GM19043 (cell line): ENCODE measurements around the gene FAAP100.
"Not testable (repeated sequence)": the region's sequence is repeated elsewhere in the genome, so short reads cannot be mapped to it uniquely, and the experiment has no call there.

Experiments used
- ATAC-seq: cut with Tn5 transposase; IDR thresholded peaks from one replicate; pipeline ENCODE4 v1.9.1; 2021; ENCODE audit warnings: low read depth; ENCODE audit not compliant: unreplicated experiment

FAAP100 gene

GRCh38 chr17:81552244-81553017 lies at the start of gene FAAP100:
TSS of gene FAAP100 (minus strand) at chr17:81552353. CDS start at chr17:81552330, 23 bp downstream.
- peak; percentile 35 for ATAC-seq

DNA sequence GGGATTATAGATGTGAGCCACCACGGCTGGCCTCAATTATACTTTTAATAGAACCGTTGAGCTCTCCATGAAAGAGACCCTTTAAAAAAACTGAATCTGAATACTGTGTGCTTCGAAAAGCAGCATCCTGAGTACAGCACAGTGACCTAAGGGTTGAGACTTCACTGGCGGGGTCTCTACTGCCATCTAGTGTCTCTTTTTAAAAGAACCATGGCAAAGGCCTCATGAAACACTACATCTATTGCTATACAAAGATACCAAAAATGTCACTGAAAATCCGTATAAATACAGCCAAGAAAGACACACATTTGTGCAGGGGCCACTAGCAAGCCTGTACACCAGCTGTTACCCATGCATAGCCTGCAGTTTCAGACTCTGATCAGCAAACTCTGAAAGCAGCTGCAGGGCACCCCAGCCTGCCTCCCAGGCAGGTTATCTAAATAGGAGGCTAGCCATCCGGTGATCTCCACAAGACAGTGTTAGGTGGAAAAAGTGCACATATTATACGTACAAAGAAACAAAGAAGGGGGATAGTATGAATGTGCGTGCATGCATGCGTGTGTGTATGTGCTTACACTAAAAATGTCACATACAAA lies 49.5 kb upstream of the FAAP100 start:
- no peak for ATAC-seq

DNA sequence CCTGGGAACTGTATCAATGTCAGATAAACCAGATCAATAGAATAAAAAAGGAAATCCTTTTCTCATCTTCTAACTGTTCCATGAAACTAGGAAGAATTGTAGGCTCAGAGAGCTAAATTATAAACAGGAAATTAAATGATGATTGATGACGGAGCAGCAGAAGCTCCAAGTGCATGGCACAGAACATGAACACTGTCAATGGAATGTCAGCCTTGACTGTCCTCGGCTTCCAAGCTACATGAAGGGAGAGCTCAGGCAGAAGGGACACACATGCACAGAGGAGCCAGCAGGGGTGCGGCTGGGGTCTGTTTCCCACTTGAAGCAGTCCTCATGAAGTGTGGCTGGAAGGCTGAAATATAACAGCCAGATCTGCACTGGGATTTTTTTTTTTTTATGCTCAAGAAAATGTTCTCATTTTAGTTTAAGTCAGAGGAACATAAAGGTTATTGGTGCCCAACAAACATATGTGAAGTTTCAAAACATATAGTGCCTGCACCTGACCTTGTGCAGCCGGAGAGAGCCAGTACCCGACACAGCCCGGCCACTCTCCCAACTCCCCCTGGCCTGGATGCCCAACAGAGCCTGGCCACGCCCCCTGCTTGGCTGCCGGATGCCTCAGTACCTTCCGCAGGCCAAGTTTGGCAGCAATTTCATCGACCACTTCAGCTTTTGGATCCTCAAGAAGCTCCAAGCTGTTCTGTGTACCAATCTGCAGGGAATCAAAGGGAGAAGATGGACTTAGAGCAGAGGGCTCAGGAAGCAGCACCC lies 47.8 kb upstream of the FAAP100 start:
- no peak for ATAC-seq

- ATAC-seq, result no peak
These were observed 41.1 kb upstream of the FAAP100 start for GRCh38 chr17:81593105-81593871.

DNA sequence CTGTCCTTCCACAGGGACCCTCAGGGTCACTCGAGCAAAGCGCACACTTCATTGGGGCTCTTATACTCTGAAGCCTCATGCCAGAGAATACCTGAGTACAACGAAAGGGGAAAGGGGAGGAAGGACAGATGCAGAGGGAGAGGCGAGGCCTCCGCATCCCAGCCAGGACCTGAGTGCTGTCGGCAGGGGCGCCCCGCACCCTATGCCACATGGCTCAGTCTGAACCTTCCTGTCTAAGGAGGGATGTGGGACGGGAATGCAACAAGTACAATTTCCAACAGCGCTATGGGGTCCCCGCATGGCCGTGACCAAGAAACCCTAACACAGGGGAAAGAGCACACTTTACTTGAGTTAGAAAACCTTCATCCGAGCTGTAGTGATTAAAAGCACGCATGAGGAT lies 39.8 kb upstream of the FAAP100 start:
- no peak for ATAC-seq

DNA sequence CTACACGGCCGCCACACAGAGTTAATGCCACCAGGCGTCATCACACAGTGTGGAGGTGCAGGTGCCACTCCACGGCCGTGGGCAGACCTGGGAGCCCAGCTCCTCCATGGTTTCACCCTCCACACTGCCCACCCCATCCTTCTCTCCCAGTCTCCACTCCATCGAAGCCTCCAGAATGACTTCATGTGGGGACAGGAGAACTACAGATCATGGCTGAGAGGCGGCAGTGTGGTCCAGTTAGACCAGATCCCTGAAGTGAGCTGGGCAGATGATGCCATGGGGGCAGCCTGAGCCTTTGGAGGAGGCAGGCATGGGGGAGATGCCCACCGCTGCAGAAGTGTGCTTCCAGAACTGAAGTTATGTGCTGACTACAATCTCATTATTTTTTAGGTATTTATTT lies 38.0 kb upstream of the FAAP100 start:
- ATAC-seq, result no peak

DNA sequence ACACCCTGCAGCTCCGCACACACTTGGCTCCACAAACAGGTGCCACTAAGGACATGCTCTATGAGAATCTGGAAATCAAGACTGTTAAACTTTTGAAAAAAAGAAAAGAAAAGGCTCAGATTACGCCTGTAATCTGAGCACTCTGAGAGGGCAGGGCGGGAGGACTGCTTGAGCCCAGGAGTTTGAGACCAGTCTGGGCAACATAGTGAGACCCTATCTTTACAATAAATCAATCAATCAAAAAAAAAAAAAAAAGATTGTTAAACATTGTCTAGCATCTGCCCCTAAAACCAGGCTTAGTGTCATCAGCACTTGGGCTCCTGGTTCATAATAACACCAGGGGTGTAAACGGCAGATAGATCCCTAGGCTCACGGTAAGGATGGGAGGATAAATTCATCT lies 37.5 kb upstream of the FAAP100 start:
- no peak for ATAC-seq

DNA sequence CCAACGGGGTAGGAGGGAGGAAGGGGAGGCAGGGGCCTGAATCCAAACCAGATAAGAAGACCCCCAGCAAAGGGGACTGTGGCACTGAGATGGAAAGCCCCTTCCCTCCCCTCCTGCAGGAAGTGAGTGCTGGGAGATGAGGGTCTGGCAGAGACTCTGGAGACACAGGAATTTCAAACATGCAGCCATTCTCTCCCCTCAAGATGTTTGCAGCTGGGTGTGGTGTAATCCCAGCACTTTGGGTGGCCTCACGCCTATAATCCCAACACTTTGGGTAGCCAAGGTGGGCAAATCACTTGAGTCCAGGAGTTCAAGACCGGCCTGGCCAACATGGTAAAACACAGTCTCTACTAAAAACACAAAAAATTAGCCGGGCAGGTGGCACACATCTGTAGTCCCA lies 33.9 kb upstream of the FAAP100 start:
- ATAC-seq, result no peak

GRCh38 chr17:81584771-81585170 lies 32.6 kb upstream of the FAAP100 start:
- ATAC-seq, result not testable (repeated sequence)

DNA sequence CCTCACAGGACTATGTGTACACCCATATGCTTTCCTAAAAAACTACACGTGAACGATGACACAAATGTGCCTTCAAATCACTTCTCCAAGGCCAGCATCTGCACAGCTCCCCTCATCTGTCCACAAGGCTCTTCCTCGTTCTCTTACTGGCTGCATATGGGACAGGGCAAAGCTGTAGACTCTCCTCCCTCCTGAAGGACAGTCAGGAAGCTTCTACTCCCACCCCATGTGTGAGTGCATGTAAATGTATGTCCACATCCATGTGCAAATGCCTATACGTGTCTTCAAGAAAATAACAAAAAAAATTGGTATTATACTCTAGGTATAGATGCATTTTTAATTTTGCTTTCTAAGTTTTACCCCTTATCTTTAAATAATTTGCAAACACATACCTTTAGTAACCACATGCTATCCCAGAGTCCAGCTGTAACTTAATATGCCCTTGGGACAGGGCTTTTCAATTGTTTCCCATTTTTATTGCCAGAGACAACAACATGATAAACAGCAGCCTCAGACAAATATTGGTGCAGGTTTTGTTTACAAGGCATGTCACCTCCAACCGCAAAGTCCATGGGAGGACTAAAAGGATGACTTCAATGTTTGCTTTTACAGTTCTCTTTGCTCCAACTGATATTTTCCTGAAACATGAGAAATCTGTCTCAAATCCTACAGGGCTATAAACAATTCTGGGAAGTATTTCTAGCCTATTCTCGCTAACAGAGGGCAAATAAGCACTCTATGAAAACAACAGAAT lies 31.6 kb upstream of the FAAP100 start:
- ATAC-seq, result no peak

- ATAC-seq, result no peak
These were observed 30.6 kb upstream of the FAAP100 start for GRCh38 chr17:81582749-81583148.

DNA sequence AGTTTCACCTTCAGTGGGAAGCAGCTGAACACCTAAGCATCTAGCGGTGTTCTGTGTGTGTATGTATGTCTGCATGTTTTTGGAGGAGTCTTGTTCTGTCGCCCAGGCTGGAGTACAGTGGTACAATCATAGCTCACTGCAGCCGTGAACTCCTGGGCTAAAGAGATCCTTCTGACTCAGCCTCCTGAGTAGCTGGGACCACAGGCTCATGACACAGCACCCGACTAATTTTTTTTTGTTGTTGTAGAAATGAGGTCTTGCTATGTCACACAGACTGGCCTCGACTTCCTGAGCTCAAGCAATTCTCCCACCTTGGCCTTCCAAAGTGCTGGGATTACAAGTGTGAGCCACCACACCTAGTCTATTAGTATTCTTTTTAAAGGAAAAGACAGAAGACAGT lies 30.2 kb upstream of the FAAP100 start:
- no peak for ATAC-seq

GRCh38 chr17:81581758-81582157 lies 29.6 kb upstream of the FAAP100 start:
- ATAC-seq, result no peak

DNA sequence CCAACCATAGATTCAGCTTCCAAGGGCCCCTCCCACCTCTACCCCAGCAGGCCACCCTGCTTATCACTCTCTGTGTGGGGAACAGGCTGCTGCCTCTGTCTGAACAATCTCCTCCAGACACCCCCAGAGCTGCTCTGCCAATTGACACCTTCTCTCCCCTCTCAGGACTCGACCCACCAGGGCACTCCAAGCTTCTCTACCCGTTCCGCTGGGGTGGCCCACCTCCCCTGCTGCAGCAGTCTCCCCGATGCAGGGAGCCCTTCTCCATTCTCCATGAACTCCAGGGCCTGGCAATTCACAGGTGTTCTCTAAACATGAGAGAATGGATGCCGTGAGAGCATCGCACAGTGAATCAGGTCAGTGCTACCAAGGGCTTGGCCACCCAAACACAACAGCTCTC lies 28.3 kb upstream of the FAAP100 start:
- ATAC-seq, result no peak

DNA sequence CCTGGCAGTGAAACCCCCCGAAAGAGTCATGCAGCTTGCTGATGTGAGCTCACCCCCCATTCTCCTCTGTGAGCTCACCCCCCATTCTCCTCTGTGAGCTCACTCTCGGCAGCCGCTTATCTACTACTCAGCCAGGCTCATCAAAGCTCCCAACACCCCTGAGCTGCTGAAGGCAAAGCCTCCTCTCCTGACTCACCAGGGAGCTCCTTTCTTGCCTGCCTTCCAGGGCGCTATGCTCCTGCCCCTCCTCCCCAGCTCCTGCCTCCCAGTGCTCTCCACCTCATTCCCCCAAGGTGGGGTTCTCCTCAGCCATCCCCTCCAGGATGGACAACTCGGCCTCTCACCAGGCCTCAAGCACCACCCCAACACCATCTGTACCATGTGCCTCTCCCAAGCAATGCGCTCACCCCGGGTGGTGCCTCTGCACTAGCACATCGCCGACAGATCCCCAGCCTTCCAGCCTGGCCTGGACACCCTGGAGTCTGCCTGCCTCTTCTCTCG lies 27.7 kb upstream of the FAAP100 start:
- ATAC-seq, result no peak

GRCh38 chr17:81579298-81579697 lies 27.1 kb upstream of the FAAP100 start:
- no peak for ATAC-seq

- ATAC-seq, result no peak
These were observed 26.5 kb upstream of the FAAP100 start for GRCh38 chr17:81578561-81579225.

DNA sequence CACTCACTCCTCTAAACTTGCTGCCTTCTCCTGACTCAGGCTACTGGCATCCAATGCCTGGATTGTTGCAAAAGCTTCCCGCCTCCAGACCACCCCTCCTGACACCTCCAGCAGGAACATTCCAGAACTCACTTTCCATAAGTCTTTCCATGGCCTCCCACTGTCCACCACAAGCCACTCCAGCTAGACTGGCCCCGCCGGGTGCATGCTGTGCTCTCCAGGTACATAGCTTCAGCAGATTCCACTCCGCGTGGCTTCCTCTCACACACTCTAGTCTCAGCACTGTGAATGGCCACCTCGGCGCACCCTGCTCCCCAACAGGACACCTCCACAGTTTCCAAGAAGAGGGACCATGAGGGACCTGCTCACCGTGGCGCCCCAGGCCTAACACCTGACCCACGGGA lies 25.9 kb upstream of the FAAP100 start:
- ATAC-seq, result no peak

DNA sequence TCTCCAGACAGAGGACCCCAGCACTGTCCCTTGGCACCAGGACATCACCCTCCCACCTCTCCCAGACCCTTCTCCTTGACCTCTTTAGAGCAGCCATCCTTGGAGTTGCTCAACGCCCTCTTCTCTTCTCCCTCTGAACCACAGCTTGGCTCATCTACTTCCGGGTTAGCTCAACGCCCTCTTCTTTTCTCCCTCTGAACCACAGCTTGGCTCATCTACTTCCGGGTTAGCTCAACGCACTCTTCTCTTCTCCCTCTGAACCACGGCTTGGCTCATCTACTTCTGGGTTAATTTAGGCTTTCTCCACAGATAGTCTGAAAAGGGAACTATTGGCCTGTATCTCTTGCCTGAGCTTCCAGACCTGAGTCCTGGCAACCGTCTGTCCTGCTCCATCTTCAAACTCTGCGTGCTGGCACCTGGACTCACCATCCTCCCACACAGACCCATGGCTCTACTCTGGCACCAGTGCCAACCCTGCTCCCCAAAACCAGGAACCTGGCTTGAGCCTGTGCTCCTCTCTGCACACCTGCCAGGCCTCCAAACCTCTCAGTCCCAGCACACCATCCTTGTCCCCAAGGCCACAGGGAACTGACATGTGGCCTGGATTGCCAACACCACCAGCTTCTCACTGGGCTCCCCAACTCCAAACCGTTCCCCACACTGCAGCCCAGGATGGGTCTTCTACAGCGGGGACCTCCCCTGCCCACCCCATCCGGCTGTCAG lies 25.3 kb upstream of the FAAP100 start:
- ATAC-seq, result no peak
